Stimulated activated CD4-positive, alpha-beta T cell treated with anti-CD3 and anti-CD28 coated beads, Interleukin-2, amount 100 ng/mL, for 48 hours (primary cell): ENCODE data around the gene DOCK3.
"Not testable (repeated sequence)": the region's sequence is repeated elsewhere in the genome, so short reads cannot be mapped to it uniquely, and the experiment has no call there.

ENCODE experiments used
- DNase-seq, 2 donors: peaks; one replicate each; pipeline ENCODE4 v3.0.0-alpha.2; 2020

The DOCK3 gene

GRCh38 chr3:50652709-50653108 lies 22.0 kb upstream of the DOCK3 start:
- peak; percentile 45 to 47 for DNase-seq

- no peak for DNase-seq
Measured at GRCh38 chr3:50653937-50654595, 20.7 kb upstream of the DOCK3 start.

- no peak for DNase-seq
Measured at GRCh38 chr3:50655009-50655830, 19.5 kb upstream of the DOCK3 start.

GRCh38 chr3:50656417-50657195 lies 18.1 kb upstream of the DOCK3 start:
- DNase-seq, result no peak

- no peak for DNase-seq
Measured at GRCh38 chr3:50657407-50657806, 17.3 kb upstream of the DOCK3 start.

- DNase-seq, result no peak
Measured at GRCh38 chr3:50657816-50658215, 16.9 kb upstream of the DOCK3 start.

- no peak for DNase-seq
Measured at GRCh38 chr3:50658416-50658815, 16.3 kb upstream of the DOCK3 start.

- no peak for DNase-seq
Measured at GRCh38 chr3:50658831-50659230, 15.9 kb upstream of the DOCK3 start.

GRCh38 chr3:50660386-50660785 lies 14.3 kb upstream of the DOCK3 start:
- no peak for DNase-seq

GRCh38 chr3:50661321-50661837 lies 13.3 kb upstream of the DOCK3 start:
- no peak for DNase-seq

- no peak for DNase-seq
Measured at GRCh38 chr3:50662408-50662807, 12.3 kb upstream of the DOCK3 start.

GRCh38 chr3:50665081-50665840 lies 9.5 kb upstream of the DOCK3 start:
- DNase-seq, result no peak

- not testable (repeated sequence) for DNase-seq
Measured at GRCh38 chr3:50665841-50666115, 8.9 kb upstream of the DOCK3 start.

GRCh38 chr3:50666837-50667236 lies 7.9 kb upstream of the DOCK3 start:
- no peak for DNase-seq

- no peak for DNase-seq
Measured at GRCh38 chr3:50671331-50671730, 3.4 kb upstream of the DOCK3 start.

- DNase-seq, result no peak
Measured at GRCh38 chr3:50672656-50673055, 2.1 kb upstream of the DOCK3 start.

GRCh38 chr3:50673931-50674330 lies 796 bp upstream of the DOCK3 start:
- DNase-seq, result no peak

- peak; percentile 60 to 67 for DNase-seq
Measured at GRCh38 chr3:50675179-50676030, 678 bp downstream of the DOCK3 start.

GRCh38 chr3:50676031-50676705 lies 1.4 kb downstream of the DOCK3 start:
- DNase-seq, result no peak

- no peak for DNase-seq
Measured at GRCh38 chr3:50687127-50687751, 12.5 kb downstream of the DOCK3 start.

- DNase-seq, result no peak
Measured at GRCh38 chr3:50687916-50688315, 13.2 kb downstream of the DOCK3 start.
